ENCODE results near the gene AUTS2. TPM values are rescaled to one million over a fixed set of nuclear protein-coding genes. Genes with fewer than 3 reads are reported as not detected.

Gene AUTS2
- total and polyA plus RNA-seq, 2 of the 8 experiments (the other 6 are each of a cell fraction or from before 2014, with no cell fraction given), result 25.9 to 101 TPM

DNA sequence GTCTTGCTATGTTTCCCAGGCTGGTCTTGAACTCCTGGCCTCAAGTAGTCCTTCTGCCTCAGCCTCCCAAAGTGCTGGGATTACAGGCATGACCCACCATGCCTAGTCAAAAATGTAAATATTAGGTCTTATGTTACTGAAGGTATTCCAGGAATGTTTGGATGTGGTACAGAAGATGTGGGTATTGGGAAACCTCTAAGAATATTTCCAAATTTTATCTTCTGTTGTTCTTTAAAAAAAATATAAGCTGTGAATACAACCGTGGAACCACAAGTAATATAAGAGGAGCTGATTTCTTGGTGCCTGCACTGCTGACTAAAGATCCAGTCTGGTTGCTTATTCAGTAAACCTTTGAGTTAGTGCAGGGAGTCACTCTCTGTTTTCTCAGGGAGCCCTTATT is 178.3 kb downstream of the AUTS2 start:
- no peak overlapping the region for H2BK120ac ChIP-seq (replicated peaks; ENCODE audit: low read depth, low read length)
- H3K56ac ChIP-seq (replicated peaks; ENCODE audit: insufficient read length, low read depth, low read length), result no peak overlapping the region
- H2AK5ac ChIP-seq (ENCODE audit: low read depth, low read length), result no peak overlapping the region
- no peak overlapping the region for H2BK15ac ChIP-seq (ENCODE audit: low read length)
- POLR2A ChIA-PET (ENCODE audit: partially characterized antibody), result no interaction called here
- H3K4me3 ChIP-seq (ENCODE audit: extremely low read depth in 1 of 4, insufficient read depth in 2 of 4, low read depth in 3 of 4, low read length in 4 of 4), result no peak overlapping the region
- H3K4me2 ChIP-seq (ENCODE audit: insufficient read depth in 1 of 2, low read depth in 2 of 2, low read length in 2 of 2), result no peak overlapping the region
- no peaks in the 10 kb centered on the region for H3K27me3 ChIP-seq (replicated peaks in 1 of 4; ENCODE audit: control insufficient read depth in 3 of 4, extremely low read depth in 1 of 4, insufficient read depth in 3 of 4, low read length in 3 of 4)
- no peak for DNase-seq (ENCODE audit: low read depth in 1 of 2, low spot score in 2 of 2)
- H3K27ac ChIP-seq (ENCODE audit: low read depth, low read length), result no peak overlapping the region
- H2BK5ac ChIP-seq (ENCODE audit: low read depth, low read length), result no peak overlapping the region
- no peak overlapping the region for H3K18ac ChIP-seq (ENCODE audit: extremely low read depth, low read length)
- no peak overlapping the region for H4K91ac ChIP-seq (replicated peaks; ENCODE audit: insufficient read length, low read length)
- H4K8ac ChIP-seq (ENCODE audit: extremely low read depth, insufficient read depth, low read length), result no peak overlapping the region
- H3K4ac ChIP-seq (replicated peaks; ENCODE audit: insufficient read length, low read depth, low read length), result no peak overlapping the region
- no peaks in the 10 kb centered on the region for H4K20me1 ChIP-seq (replicated peaks in 1 of 2; ENCODE audit: control insufficient read depth in 1 of 2, insufficient read depth in 2 of 2, low read length in 2 of 2)
- TF ChIP-seq HDAC2 (IDR thresholded peaks at IDR 0.05; ENCODE audit: borderline replicate concordance in 1 of 2, low read depth in 2 of 2, low read length in 2 of 2) (no peak), SIN3A (conservative IDR thresholded peaks at IDR 0.05 in 1 of 2, IDR thresholded peaks at IDR 0.05 in 1 of 2; ENCODE audit: low read depth in 1 of 2, low read length in 2 of 2) (no peak), EP300 (IDR thresholded peaks at IDR 0.05; ENCODE audit: borderline replicate concordance in 1 of 2, low read depth in 2 of 2, low read length in 2 of 2) (no peak), CEBPB (IDR thresholded peaks at IDR 0.05; ENCODE audit: low read depth, low read length) (no peak), KDM1A (IDR thresholded peaks at IDR 0.05; ENCODE audit: borderline replicate concordance, low read length) (no peak), RAD21 (IDR thresholded peaks at IDR 0.05 in 1 of 2, conservative IDR thresholded peaks at IDR 0.05 in 1 of 2; ENCODE audit: low read depth in 2 of 2, low read length in 2 of 2) (no peak), EGR1 (IDR thresholded peaks at IDR 0.05; ENCODE audit: borderline replicate concordance, low read depth, low read length) (no peak), TBP (IDR thresholded peaks at IDR 0.05; ENCODE audit: low read depth, low read length) (no peak), SAP30 (IDR thresholded peaks at IDR 0.05; ENCODE audit: insufficient read depth, insufficient replicate concordance, low read length) (no peak), SIX5 (IDR thresholded peaks at IDR 0.05; ENCODE audit: low read depth, low read length) (no peak)
- H3K14ac ChIP-seq (ENCODE audit: insufficient read length), result no peak overlapping the region
- H3K36me3 ChIP-seq (ENCODE audit: control insufficient read depth in 2 of 4, insufficient read depth in 4 of 4, low read length in 3 of 4), result no peaks in the 10 kb centered on the region
- no peak overlapping the region for H3K23ac ChIP-seq (ENCODE audit: insufficient read length)
- H4K5ac ChIP-seq (ENCODE audit: insufficient read length, low read depth, low read length), result no peak overlapping the region
- WGBS, 2 experiments (ENCODE audit: extremely low coverage in 1 of 2, insufficient coverage in 1 of 2, insufficient read length in 1 of 2, insufficient replicate concordance in 2 of 2, low coverage in 1 of 2, low lambda C conversion rate in 2 of 2, missing lambda C conversion rate in 1 of 2), result 89% methylated on average over 1 of the region's 1 CpG; no CpG with 5 or more reads in 1 of the 2 experiments
- no peaks in the 10 kb centered on the region for H3K23me2 ChIP-seq (ENCODE audit: low read depth, low read length)
- H3K79me2 ChIP-seq (ENCODE audit: control insufficient read depth in 1 of 2, insufficient read depth in 2 of 2, low read length in 2 of 2), result no peaks in the 10 kb centered on the region
- H2BK20ac ChIP-seq (ENCODE audit: low read length), result no peak overlapping the region
- H3K9ac ChIP-seq (replicated peaks in 1 of 4; ENCODE audit: extremely low read depth in 1 of 4, low read depth in 3 of 4, low read length in 3 of 4), result no peak overlapping the region
- CTCF ChIA-PET (ENCODE audit: partially characterized antibody), result interaction anchor here (1.3 kb wide), 1 partner anchor 156 kb away, joined by 3 read pairs; no protein-coding TSS in a partner anchor
- FAIRE-seq, result no peak
- no peak overlapping the region for H2AFZ ChIP-seq (ENCODE audit: low read length)
- H3K79me1 ChIP-seq (ENCODE audit: low read depth, low read length), result peaks cover 3% of the 10 kb centered on the region; the same call in 1 of the 2 replicates
- no peak overlapping the region for H2BK12ac ChIP-seq (ENCODE audit: low read depth, low read length)
- H3K4me1 ChIP-seq (replicated peaks in 1 of 4; ENCODE audit: control insufficient read depth in 3 of 4, insufficient read depth in 4 of 4, low read length in 3 of 4), result peaks cover 0 to 7% (median 5%) of the 10 kb centered on the region in 4 experiments; a peak in 4 of 7 replicates
- no peaks in the 10 kb centered on the region for H3K9me3 ChIP-seq (ENCODE audit: insufficient read depth in 2 of 2, low read depth in 1 of 2, low read length in 1 of 2)
